Globus pallidus (tissue), 1 donor: ENCODE data around the gene PCGF3.

ENCODE experiments used
- DNase-seq: peaks from one replicate; pipeline ENCODE4 v3.0.0-alpha.2; 2015; ENCODE audit warnings: low spot score

PCGF3 gene, protein sequence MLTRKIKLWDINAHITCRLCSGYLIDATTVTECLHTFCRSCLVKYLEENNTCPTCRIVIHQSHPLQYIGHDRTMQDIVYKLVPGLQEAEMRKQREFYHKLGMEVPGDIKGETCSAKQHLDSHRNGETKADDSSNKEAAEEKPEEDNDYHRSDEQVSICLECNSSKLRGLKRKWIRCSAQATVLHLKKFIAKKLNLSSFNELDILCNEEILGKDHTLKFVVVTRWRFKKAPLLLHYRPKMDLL

DNA sequence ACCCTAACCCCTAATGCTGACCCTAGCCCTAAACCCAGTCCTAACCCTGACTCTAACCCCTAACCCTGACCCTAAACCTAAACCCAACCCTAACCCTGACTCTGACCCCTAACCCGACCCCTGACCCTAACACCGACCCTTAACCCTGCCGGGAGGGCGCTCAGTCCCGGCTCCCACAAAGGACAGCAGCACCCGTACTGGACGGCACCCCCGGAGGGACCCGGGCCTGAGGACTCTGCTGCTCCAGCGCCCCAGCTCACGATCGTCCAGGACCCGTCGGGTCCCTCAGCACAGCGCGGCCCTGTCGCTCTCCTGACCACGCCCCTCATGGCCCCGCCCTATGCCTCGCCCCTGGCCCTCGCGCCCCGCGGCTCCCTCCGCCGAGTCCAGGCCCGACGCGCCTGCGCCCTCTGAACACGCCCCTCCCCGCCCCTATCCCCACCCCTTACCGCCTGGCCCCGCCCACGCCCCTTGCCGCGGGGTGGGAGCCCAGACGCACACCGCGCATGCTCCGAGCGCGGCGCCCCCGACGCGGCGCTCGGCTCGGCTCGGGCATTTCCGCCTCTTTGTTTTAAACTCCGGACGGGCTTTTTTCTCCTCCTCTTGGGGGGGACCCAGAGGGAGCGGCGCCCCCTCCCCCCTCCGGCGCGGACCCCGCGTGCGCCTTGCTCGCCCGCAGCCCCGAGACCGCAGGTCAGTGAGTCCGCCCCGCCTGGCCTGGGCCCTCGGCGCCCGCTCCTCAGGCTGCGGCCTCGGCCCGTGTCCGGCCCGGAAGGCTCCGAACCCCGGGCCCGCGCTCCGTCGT, at the start of gene PCGF3:
PCGF3 (plus strand) TSS at position 555 of the 805 bp plus-strand sequence. CDS start 27,849 bp downstream, outside the sequence.
- DNase-seq: peak; percentile 94

GRCh38 chr4:656436-657337, 48.9 kb upstream of the PCGF3 start:
- no peak for DNase-seq

DNA sequence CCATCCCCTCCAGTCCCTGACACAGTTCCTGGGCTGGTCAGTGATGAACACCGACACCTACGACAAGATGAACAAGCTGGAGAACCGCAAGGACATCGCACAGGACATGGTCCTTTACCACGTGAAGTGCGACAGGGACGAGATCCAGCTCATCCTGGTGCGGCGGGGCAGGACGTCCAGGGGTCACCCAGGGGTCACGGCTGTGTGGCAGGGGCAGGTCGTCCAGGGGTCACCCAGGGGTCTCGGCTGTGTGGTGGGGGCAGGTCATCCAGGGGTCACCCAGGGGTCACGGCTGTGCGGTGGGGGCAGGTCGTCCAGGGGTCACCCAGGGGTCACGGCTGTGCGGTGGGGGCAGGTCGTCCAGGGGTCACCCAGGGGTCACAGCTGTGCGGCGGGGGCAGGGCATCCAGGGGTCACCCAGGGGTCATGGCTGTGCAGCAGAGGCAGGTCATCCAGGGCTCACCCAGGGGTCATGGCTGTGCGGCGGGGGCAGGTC, 48.2 kb upstream of the PCGF3 start:
- no peak for DNase-seq

- DNase-seq: no peak
Measured at GRCh38 chr4:657834-658667, 47.6 kb upstream of the PCGF3 start.

DNA sequence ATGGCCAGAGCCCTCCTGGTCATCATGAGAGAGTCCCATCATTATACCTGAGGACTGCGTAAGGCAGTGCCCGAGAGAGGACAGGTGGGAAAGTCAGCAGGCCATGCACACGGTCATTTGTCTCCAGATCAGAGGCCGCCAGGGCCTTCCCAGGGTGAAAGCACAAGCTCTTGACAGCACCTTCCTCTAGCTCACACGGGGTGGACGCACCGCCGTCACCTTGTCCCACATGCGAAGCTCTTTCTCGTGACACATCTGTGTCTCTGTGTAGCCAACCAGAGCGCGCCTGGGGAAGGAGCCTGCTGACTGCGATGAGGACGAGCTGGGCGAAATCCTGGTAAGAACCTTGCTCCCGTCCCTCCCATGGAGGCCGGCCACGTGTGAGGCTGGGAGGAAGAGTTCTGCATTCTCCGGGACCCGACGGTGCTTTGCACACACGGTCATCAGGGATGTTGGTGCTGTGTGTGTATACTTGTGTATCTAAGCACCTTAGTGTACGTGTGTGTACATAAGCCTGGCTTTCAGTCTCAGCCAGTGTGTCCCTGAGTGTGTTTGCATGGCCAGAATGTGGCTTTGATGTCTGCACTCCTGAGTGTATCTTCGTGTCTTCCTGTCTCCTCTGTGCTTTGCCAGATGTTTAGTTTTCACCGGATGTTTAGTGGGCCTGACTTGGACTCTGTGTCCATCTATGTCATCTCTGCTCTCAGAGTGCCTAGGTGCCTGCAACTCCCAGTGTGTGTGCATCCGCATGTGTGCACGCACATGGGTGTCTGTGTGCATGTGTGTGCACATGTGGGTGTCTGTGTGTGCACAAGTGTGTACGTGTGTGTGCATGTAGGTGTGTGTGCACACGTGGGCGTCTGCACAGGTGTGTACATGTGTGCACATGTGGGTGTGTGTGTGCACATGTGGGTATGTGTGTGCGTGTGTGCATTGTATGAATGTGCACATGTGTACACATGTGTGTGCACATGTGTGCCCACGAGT, 46.7 kb upstream of the PCGF3 start:
- no peak for DNase-seq

DNA sequence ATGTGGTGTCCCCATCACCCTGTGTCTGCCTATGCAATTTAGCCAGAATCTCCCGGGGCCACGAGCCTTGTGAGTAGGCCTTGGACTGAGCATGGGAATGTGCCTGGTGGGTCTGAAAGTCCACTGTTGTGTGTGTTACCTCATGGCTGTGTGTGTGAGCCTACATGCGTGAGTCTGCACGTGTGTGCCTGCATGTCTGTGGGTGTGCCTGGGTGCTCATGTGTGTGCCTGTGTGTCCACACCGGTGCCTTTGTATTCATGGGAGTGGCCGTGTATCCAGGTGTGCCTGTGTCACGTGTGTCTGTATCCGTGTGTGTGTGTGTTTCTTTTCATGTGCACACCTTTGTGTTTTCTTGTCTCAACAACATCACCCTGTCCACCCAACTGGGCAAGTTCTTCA, 45.8 kb upstream of the PCGF3 start:
- DNase-seq: no peak

- DNase-seq: no peak
Measured at GRCh38 chr4:660401-660800, 45.2 kb upstream of the PCGF3 start.

GRCh38 chr4:661231-661630, 44.4 kb upstream of the PCGF3 start:
- no peak for DNase-seq

GRCh38 chr4:661881-662761, 43.5 kb upstream of the PCGF3 start:
- no peak for DNase-seq

DNA sequence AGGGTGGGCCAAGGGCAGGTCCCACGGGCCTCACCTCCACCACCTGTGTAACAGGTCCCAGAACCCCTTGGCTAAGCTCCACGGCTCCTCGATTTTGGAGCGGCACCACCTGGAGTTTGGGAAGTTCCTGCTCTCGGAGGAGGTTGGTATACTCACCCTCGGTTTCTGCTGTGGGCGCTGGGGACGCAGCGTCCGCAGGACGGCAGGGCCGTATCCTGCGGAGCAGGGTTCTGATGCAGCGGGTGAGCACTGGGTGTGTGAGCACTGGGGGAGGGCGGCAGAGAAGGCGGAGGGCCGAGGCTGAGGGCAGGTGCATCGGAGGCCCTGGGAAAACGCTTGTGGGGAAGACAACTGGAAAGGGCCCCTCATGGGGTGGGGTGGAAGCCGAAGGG, 42.6 kb upstream of the PCGF3 start:
- DNase-seq: no peak

DNA sequence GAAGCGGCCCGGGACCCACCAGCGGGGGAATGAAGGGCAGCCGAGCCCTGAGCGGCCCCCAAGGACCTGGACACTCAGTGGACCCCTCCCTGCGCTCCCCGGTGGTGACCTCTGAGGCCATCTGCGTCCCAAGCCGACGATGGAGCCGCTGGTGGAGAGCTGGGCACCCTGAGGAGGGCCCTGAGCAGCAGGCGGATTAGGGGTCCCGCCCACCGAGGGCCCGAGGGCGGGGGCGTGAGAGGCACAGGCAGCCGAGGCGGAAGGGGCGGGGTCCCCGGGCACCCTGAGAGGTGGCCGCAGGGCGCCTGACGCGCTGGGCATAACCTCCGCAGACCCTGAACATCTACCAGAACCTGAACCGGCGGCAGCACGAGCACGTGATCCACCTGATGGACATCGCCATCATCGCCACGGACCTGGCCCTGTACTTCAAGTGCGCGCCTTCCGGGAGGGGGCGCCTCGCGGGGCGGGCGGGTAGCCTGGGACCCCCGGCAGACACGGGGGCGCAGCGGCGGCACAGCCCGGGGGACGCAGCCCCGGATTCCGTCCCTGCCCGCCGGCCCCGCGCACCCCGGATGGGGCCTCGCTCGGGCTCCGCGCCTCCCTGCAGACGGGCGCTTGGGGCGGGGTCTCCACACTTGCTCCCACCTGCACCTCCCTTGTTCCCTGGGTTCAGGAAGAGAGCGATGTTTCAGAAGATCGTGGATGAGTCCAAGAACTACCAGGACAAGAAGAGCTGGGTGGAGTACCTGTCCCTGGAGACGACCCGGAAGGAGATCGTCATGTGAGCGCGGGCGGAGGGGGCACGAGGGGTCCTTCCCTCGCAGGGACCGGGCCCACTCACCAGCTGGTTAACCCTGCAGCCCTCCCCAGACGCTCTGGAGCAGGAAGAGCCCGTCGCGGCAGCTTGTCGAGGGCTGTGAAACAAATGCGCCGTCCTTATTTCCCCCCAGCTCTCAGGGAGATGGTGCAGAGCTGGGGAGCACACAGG, 41.9 kb upstream of the PCGF3 start:
- DNase-seq: no peak

GRCh38 chr4:664713-665231, 40.9 kb upstream of the PCGF3 start:
- no peak for DNase-seq

DNA sequence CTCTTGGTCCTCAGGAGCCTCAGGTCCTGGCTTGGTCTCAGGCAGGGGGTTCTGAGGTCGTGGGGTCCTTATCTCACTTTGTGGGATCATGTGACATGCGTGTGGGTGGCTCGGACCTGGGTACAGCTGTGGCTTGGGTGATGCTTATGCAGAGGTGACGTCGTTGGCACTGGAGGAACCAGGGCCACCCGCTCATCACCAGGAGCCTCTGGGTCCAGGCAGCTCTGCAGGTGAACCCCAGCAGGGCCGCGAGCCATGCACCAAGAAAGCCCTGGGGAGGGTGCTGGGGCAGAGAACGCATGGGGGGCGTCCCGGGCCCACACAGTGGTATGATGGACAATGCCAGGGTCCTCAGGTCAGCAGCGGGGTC, 40.3 kb upstream of the PCGF3 start:
- no peak for DNase-seq

- DNase-seq: peak; percentile 64
Measured at GRCh38 chr4:665751-666435, 39.7 kb upstream of the PCGF3 start.

DNA sequence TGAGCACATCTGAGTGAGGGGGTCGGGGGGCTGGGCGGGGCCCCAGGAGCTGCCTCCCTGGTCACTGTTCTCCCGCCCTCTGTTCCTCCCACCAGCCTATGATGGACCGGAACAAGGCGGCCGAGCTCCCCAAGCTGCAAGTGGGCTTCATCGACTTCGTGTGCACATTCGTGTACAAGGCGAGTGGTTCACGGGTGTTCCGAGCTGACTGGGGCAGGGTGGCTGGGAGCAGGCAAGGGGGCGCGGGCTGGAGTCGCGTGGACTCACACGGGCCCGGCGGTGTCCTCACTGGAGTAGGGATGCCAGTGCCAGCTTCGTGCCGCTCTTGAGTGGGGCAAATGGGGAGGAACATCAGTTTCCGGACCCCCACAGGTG, 39.2 kb upstream of the PCGF3 start:
- DNase-seq: no peak

DNA sequence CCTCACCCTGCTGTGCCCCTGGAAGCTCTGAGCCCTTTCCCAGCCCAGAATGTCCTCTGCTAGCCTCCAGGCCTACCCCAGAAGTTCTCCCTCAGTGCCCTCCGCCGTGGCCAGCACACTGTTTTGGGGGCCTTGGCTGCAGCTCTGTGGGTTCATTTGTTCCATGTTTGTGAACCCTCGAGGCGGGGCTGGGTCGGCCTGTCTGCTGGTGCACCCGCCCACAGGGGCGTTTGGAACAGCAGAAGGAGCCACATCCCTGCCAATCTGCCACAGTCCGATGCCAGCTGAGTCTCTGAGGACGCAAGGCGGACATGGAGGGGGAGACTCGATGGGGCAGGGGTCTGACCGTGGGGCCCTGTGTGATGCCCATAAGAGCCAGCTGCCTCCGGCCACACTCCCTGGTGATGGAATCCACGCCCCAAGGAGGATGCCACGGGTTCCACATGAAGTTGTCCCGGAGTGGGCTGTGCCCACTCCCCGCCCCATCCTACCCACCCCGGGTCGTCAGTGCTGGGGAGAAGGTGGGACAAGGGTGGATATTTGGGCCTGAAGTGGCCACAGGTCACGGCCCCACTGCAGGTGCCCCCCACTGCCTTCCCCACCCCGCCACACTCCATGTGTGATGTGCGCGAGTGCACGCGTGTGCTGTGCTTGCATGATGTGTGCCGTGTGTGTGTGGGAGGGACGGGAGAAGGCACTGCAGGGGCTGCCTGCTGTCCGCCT, 38.6 kb upstream of the PCGF3 start:
- DNase-seq: no peak

- no peak for DNase-seq
Measured at GRCh38 chr4:667545-667925, 38.1 kb upstream of the PCGF3 start.
